Type B pancreatic cell (in vitro differentiated cells): ENCODE measurements around the gene WDR27. TPM values are rescaled to one million over a fixed set of nuclear protein-coding genes. Genes with fewer than 3 reads are reported as not detected.

Source experiments
- DNase-seq: peaks from one replicate; pipeline ENCODE4 v3.0.0; 2021; ENCODE audit warnings: mixed read lengths; ENCODE audit not compliant: unreplicated experiment; ENCODE audit errors: extremely low spot score
- H3K27ac Mint-ChIP-seq: 2 replicates; pipeline ENCODE4 v1.8.0; 2021; ENCODE audit warnings: mild to moderate bottlenecking, mixed read lengths
- H3K27me3 Mint-ChIP-seq: 2 replicates; pipeline ENCODE4 v1.8.0; 2021; ENCODE audit warnings: mixed read lengths
- H3K36me3 Mint-ChIP-seq: 2 replicates; pipeline ENCODE4 v1.8.0; 2021; ENCODE audit warnings: mixed read lengths
- H3K4me1 Mint-ChIP-seq: one replicate; pipeline ENCODE4 v1.8.0; 2021; ENCODE audit warnings: mixed read lengths; ENCODE audit not compliant: unreplicated experiment
- H3K4me3 Mint-ChIP-seq: 2 replicates; pipeline ENCODE4 v1.8.0; 2021; ENCODE audit warnings: mild to moderate bottlenecking, mixed read lengths
- H3K9me3 Mint-ChIP-seq: 2 replicates; pipeline ENCODE4 v1.8.0; 2021; ENCODE audit warnings: mixed read lengths
- total RNA-seq: library from RNA; stranded (reverse); gene quantifications from 2 replicates; pipeline ENCODE4 v1.2.1, GENCODE V29; 2021; ENCODE audit warnings: low replicate concordance
- TF ChIP-seq, protein P1 (sequence below): fragments of 200-600 bp; sonication (generic); conservative IDR thresholded peaks from 2 replicates; pipeline ENCODE4 v1.5.0; 2021; ENCODE audit warnings: antibody characterized with exemption, mild to moderate bottlenecking

WDR27 gene
- total RNA-seq, 1 donor from 2014 or later, result 112 TPM

DNA sequence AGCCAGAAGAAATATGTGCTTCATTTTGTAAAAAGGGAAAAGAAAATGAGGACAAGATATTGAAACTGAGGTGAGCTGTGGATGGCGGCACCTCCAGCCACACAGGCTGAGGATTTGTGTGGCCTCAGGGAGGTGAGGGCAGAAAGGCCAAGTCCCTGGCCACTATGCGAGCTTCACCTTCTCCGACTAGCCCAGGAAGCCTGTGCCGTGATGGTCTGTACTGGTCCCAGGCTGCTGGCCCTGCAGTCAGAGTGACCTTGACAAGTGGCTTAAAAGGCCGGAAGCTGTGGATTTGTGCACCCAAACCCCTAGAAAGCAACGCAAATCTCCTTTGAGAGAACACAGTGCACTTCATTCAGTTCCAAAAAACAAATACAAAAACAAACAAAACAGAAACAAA lies 48.1 kb downstream of the WDR27 start:
- Mint-ChIP-seq H3K4me3 (no peak overlapping the region), H3K36me3 (peaks cover 10% of the 10 kb centered on the region), H3K4me1 (no peaks in the 10 kb centered on the region), H3K27ac (peak overlapping the region; percentile 2), H3K9me3 (no peaks in the 10 kb centered on the region), H3K27me3 (no peaks in the 10 kb centered on the region)
- TF ChIP-seq, protein P1, sequence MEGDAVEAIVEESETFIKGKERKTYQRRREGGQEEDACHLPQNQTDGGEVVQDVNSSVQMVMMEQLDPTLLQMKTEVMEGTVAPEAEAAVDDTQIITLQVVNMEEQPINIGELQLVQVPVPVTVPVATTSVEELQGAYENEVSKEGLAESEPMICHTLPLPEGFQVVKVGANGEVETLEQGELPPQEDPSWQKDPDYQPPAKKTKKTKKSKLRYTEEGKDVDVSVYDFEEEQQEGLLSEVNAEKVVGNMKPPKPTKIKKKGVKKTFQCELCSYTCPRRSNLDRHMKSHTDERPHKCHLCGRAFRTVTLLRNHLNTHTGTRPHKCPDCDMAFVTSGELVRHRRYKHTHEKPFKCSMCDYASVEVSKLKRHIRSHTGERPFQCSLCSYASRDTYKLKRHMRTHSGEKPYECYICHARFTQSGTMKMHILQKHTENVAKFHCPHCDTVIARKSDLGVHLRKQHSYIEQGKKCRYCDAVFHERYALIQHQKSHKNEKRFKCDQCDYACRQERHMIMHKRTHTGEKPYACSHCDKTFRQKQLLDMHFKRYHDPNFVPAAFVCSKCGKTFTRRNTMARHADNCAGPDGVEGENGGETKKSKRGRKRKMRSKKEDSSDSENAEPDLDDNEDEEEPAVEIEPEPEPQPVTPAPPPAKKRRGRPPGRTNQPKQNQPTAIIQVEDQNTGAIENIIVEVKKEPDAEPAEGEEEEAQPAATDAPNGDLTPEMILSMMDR, result no peak
- DNase-seq, result no peak

DNA sequence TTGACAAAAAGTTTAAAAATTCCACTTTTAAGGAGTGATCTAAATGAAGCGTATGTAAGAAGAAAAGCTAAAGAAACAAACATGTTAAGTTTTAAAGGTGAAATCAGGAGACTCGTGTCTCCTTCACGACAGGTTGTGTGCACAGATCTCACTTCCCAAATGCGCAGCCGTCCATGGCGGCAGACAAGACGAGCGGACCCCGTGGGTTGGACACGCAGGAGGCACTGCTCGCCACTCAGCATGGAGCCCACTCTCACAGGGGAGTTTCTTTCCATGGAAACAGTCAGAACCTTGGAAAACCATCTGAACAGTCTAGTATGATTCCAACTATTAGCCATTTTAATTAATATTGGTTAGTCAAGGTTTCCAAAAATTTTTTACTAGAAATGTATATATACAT lies 48.9 kb downstream of the WDR27 start:
- DNase-seq, result no peak
- TF ChIP-seq, protein P1, result no peak
- no peak overlapping the region for H3K27ac Mint-ChIP-seq
- no peak overlapping the region for H3K4me3 Mint-ChIP-seq
- H3K9me3 Mint-ChIP-seq, result no peaks in the 10 kb centered on the region
- no peaks in the 10 kb centered on the region for H3K4me1 Mint-ChIP-seq
- H3K27me3 Mint-ChIP-seq, result no peaks in the 10 kb centered on the region
- H3K36me3 Mint-ChIP-seq, result peaks cover 7% of the 10 kb centered on the region

DNA sequence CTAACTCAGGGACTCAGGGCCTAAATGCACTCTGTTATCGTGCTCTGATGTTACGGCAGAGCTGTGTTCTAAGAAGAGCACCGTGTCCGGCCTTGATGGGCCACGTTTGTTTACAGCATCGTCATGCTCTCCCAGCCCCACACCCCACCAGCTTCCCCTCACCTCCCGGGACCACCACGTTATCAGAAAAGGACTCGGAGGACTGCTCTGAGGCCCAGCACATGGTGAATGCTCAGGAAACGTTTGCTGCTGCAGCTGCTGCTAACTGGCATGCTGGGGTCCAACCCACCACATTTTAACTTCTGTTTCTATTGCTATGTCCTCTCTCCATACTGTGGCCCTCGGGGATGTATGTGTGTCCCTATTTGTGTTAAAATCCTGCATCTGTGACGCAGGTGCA lies 50.3 kb downstream of the WDR27 start:
- no peaks in the 10 kb centered on the region for H3K9me3 Mint-ChIP-seq
- peak; percentile 27 for DNase-seq
- no peak overlapping the region for H3K4me3 Mint-ChIP-seq
- H3K4me1 Mint-ChIP-seq, result no peaks in the 10 kb centered on the region
- TF ChIP-seq, protein P1, result no peak
- H3K27me3 Mint-ChIP-seq, result no peaks in the 10 kb centered on the region
- H3K27ac Mint-ChIP-seq, result no peak overlapping the region
- H3K36me3 Mint-ChIP-seq, result peaks cover 4% of the 10 kb centered on the region

DNA sequence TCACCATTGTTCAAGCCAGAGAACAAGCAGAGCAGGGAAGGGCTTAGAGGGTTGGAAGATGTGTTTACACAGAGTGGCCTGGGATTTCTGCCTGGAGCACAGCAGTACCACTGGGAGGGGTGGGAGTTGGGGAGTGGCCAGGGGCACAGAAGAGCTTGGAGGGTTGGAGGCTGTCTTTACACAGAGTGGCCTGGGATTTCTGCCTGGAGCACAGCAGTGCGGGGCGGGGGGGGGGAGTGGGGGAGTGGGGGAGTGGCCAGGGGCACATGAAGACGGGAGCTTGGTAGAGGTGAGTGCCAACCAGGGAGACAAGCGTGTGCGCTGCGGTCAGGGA lies 50.9 kb downstream of the WDR27 start:
- Mint-ChIP-seq H3K36me3 (peaks cover 4% of the 10 kb centered on the region), H3K27ac (no peak overlapping the region), H3K9me3 (no peaks in the 10 kb centered on the region), H3K4me1 (no peaks in the 10 kb centered on the region), H3K4me3 (no peak overlapping the region), H3K27me3 (no peaks in the 10 kb centered on the region)
- peak; percentile 22 for DNase-seq
- TF ChIP-seq, protein P1, result no peak

DNA sequence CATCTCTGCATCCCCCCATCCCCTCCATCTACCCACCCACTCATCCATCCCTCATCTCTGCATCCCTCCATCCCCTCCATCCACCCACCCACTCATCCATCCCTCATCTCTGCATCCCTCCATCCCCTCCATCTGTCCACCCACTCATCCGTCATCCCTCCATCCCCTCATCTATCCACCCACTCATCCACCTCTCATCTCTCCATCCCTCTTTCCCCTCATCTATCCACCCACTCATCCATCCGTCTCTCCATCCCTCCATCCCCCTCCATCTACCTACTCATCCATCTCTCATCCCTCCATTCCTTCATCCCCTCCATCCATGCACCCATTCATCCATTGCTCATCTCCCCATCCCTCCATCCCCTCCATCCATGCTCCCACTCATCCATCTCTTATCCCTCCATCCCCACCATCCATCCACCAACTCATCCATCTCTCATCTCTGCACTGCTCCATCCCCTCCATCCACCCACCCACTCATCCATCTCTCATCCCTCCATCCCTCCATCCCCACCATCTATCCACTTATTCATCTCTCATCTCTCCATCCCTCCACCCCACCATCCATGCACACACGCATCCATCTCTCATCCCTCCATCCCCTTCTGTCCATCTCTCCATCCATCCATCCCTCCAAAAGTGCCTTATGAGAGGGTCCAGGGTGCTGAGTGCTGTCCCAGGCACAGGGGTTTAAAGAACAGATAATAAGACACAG lies 51.4 kb downstream of the WDR27 start:
- Mint-ChIP-seq H3K4me3 (no peak overlapping the region), H3K9me3 (no peaks in the 10 kb centered on the region), H3K4me1 (no peaks in the 10 kb centered on the region), H3K27me3 (no peaks in the 10 kb centered on the region), H3K27ac (no peak overlapping the region), H3K36me3 (peaks cover 4% of the 10 kb centered on the region)
- TF ChIP-seq, protein P1, result no peak
- DNase-seq, result peak; percentile 20

DNA sequence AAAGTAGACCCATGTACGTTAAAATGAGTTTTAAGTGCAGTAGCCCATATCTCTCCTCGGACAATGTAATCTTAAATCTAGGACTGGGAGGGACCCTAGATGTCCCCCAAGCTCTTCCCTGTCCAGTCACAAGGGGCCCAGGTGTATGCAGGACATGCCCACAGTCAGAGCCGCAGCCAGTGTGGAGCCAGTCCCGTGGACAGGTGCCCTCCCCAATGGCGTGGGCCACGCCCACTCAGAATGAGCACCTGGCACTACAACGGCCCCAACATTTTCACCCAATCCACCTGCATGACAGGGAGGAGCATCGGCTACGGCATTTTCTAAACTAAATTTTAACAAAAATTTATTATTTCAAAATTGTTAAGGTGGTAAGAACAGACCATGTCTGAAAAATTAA lies 53.2 kb downstream of the WDR27 start:
- no peaks in the 10 kb centered on the region for H3K27me3 Mint-ChIP-seq
- no peak overlapping the region for H3K27ac Mint-ChIP-seq
- H3K36me3 Mint-ChIP-seq, result peaks cover 4% of the 10 kb centered on the region
- no peak overlapping the region for H3K4me3 Mint-ChIP-seq
- TF ChIP-seq, protein P1, result no peak
- DNase-seq, result peak; percentile 27
- no peaks in the 10 kb centered on the region for H3K4me1 Mint-ChIP-seq
- H3K9me3 Mint-ChIP-seq, result no peaks in the 10 kb centered on the region
